Astrocyte (in vitro differentiated cells and primary cell): ENCODE measurements around the gene NPB. TPM values are rescaled to one million over a fixed set of nuclear protein-coding genes. Genes with fewer than 3 reads are reported as not detected.

Source experiments
- DNase-seq: peaks from one replicate; pipeline ENCODE4 v3.0.0-alpha.2; 2010; ENCODE audit warnings: low read depth
- FAIRE-seq: peaks from 2 replicates; lab custom pipeline; 2011; peaks lifted over from hg19 to GRCh38; lab: Jason Lieb, UNC
- H2AFZ ChIP-seq: 2 replicates; pipeline ENCODE4 v1.6.0; 2012; ENCODE audit warnings: low read depth, low read length, inconsistent platforms
- H3K27ac ChIP-seq: 2 replicates; pipeline ENCODE4 v1.5.1; 2011; ENCODE audit warnings: low read depth, low read length, inconsistent platforms
- H3K27me3 ChIP-seq: 2 replicates; pipeline ENCODE4 v1.6.0; 2011; ENCODE audit warnings: low read length, inconsistent platforms; ENCODE audit not compliant: insufficient read depth
- H3K36me3 ChIP-seq: 2 replicates; pipeline ENCODE4 v1.5.1; 2011; ENCODE audit warnings: low read length, inconsistent platforms; ENCODE audit not compliant: insufficient read depth
- H3K4me1 ChIP-seq: 2 replicates; pipeline ENCODE4 v1.5.1; 2011; ENCODE audit warnings: low read length, inconsistent platforms; ENCODE audit not compliant: insufficient read depth
- H3K4me2 ChIP-seq: 2 replicates; pipeline ENCODE4 v1.6.0; 2012; ENCODE audit warnings: low read length, inconsistent platforms
- H3K4me3 ChIP-seq: 2 replicates; pipeline ENCODE4 v1.5.1; 2011; ENCODE audit warnings: low read depth, mild to moderate bottlenecking, low read length, inconsistent platforms; ENCODE audit not compliant: insufficient read depth
- H3K79me2 ChIP-seq: 2 replicates; pipeline ENCODE4 v1.6.0; 2012; ENCODE audit warnings: mild to moderate bottlenecking, low read length, inconsistent platforms; ENCODE audit not compliant: insufficient read depth
- H3K9ac ChIP-seq: 2 replicates; pipeline ENCODE4 v1.6.0; 2012; ENCODE audit warnings: mild to moderate bottlenecking, low read length, inconsistent platforms
- H3K9me3 ChIP-seq: 2 replicates; pipeline ENCODE4 v1.5.1; 2012; ENCODE audit warnings: low read depth, mild to moderate bottlenecking, low read length, inconsistent platforms; ENCODE audit not compliant: insufficient read depth
- H4K20me1 ChIP-seq: 2 replicates; pipeline ENCODE4 v1.6.0; 2012; ENCODE audit warnings: low read length, inconsistent platforms; ENCODE audit not compliant: insufficient read depth
- H3K27ac Mint-ChIP-seq: one replicate; pipeline ENCODE4 v1.8.0; 2021; ENCODE audit warnings: mild to moderate bottlenecking, mixed read lengths; ENCODE audit not compliant: unreplicated experiment
- H3K27me3 Mint-ChIP-seq: one replicate; pipeline ENCODE4 v1.8.0; 2021; ENCODE audit warnings: low read depth, mixed read lengths; ENCODE audit not compliant: unreplicated experiment
- H3K36me3 Mint-ChIP-seq: one replicate; pipeline ENCODE4 v1.8.0; 2021; ENCODE audit warnings: low read depth, mixed read lengths; ENCODE audit not compliant: unreplicated experiment
- H3K4me1 Mint-ChIP-seq: one replicate; pipeline ENCODE4 v1.8.0; 2021; ENCODE audit warnings: low read depth, mixed read lengths; ENCODE audit not compliant: unreplicated experiment
- H3K4me3 Mint-ChIP-seq: one replicate; pipeline ENCODE4 v1.8.0; 2021; ENCODE audit warnings: mild to moderate bottlenecking, moderate library complexity, mixed read lengths; ENCODE audit not compliant: unreplicated experiment
- H3K9me3 Mint-ChIP-seq: one replicate; pipeline ENCODE4 v1.8.0; 2021; ENCODE audit warnings: mild to moderate bottlenecking, mixed read lengths; ENCODE audit not compliant: unreplicated experiment
- EZH2 ChIP-seq: IDR thresholded peaks from 2 replicates; pipeline ENCODE4 v1.6.1; 2012; ENCODE audit warnings: mild to moderate bottlenecking, low read length, inconsistent platforms; ENCODE audit not compliant: insufficient read depth
- total RNA-seq: library from RNA; stranded (reverse); gene quantifications from 2 replicates; pipeline ENCODE4 v1.2.1, GENCODE V29; 2021
- TF ChIP-seq, protein P1 (sequence below): IDR thresholded peaks from 2 replicates; pipeline ENCODE4 v1.5.1; 2011; ENCODE audit warnings: low read depth, mild to moderate bottlenecking, inconsistent platforms, low read length, moderate library complexity; ENCODE audit not compliant: insufficient read depth

Gene NPB
- total RNA-seq, 1 donor from 2014 or later = 2.0 TPM

DNA sequence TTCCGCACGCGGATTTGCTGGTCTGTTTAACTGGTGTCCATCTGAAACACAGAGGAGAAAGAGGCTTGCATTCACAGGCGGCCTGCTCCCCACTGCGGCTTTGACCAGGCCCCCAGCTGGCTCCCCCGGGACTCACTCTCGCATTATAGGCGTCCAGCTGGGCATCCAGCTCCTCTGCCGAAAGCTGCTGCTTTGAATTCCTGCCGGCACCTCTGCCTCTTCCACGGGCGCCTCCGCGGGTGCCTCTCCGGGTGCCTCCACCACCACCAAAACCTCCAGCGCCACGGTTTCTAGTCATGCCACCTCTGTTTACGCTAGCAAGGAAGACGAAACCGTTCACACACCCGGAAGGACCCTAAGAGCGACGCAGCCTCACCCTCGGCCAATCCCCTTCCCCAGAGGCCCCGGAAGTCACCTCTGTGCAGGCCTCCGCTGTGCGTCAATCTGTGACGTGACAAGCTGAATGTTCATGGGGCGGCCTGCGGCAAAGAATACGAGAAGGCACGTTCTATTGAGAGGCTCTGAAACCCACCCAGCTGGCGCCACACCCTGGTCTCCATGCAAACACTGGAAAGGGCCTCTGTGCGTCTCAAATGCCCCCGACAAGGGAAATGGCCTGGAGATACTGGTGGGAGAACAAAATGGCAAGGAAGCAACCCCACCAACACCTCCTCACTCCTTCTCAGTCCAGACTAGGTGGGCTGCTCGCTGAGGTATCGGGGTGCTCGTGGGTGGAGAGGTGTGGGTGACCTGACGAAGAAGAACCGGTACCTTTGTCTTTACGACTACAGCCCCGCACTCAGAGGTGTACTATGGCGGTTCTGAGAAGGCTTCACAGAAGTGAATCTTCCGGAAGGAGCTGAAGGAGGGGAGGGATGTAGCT lies 13.7 kb upstream of the NPB start:
- H3K36me3 Mint-ChIP-seq = peaks cover 19% of the 10 kb centered on the region
- DNase-seq = no peak
- no peaks in the 10 kb centered on the region for H3K9me3 ChIP-seq
- H3K27ac Mint-ChIP-seq = no peak overlapping the region
- H3K4me1 ChIP-seq = peaks cover 37% of the 10 kb centered on the region
- no peak overlapping the region for H3K27ac ChIP-seq
- peaks cover 83% of the 10 kb centered on the region for H3K79me2 ChIP-seq
- FAIRE-seq = no peak
- peaks cover 65% of the 10 kb centered on the region for H4K20me1 ChIP-seq
- H3K9ac ChIP-seq = no peak overlapping the region
- TF ChIP-seq EZH2 = no peak
- TF ChIP-seq, protein P1, sequence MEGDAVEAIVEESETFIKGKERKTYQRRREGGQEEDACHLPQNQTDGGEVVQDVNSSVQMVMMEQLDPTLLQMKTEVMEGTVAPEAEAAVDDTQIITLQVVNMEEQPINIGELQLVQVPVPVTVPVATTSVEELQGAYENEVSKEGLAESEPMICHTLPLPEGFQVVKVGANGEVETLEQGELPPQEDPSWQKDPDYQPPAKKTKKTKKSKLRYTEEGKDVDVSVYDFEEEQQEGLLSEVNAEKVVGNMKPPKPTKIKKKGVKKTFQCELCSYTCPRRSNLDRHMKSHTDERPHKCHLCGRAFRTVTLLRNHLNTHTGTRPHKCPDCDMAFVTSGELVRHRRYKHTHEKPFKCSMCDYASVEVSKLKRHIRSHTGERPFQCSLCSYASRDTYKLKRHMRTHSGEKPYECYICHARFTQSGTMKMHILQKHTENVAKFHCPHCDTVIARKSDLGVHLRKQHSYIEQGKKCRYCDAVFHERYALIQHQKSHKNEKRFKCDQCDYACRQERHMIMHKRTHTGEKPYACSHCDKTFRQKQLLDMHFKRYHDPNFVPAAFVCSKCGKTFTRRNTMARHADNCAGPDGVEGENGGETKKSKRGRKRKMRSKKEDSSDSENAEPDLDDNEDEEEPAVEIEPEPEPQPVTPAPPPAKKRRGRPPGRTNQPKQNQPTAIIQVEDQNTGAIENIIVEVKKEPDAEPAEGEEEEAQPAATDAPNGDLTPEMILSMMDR = no peak
- H3K27me3 Mint-ChIP-seq = no peaks in the 10 kb centered on the region
- H3K36me3 ChIP-seq = peaks cover 33% of the 10 kb centered on the region
- peaks cover 31% of the 10 kb centered on the region for H3K4me1 Mint-ChIP-seq
- H3K27me3 ChIP-seq = no peaks in the 10 kb centered on the region
- H2AFZ ChIP-seq = no peak overlapping the region
- H3K4me2 ChIP-seq = no peak overlapping the region
- peak overlapping the region; percentile 64 for H3K4me3 Mint-ChIP-seq
- H3K9me3 Mint-ChIP-seq = no peaks in the 10 kb centered on the region
- no peak overlapping the region for H3K4me3 ChIP-seq

DNA sequence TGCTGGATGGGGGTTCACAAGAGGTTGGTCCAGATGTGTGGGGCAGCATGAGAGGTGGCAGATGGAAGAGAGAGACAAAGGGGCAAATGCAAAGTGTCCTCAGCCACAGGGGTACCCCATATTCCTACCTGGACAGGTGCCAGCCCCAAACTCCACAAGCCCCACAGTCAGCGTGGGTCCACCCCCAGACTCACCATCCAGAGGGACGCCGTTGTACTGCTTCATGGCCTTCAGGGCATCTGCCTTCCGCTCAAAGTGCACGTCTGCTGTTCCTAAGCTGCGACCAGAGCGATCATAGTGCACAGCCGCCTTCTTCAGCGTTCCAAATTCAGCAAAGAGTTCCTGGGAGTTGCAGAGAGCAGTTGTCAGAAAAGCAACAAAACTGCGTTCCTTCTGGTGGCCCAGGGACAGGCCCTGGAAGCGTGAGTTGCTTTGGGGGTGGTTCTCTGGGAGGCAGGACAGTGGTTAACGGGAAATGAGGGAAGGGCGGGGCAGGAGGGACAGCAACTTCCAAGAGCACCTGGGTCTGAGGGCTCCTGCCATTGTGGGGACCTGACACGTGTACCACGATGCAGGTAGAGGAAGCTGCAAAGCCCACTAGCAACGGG lies 12.9 kb upstream of the NPB start:
- H3K79me2 ChIP-seq = peaks cover 86% of the 10 kb centered on the region
- FAIRE-seq = no peak

More for the DNA sequence above, 12.9 kb upstream of the NPB start:
- H3K27ac ChIP-seq = no peak overlapping the region
- TF ChIP-seq, protein P1 = no peak
- no peak for TF ChIP-seq EZH2
- no peak for DNase-seq
- H3K4me2 ChIP-seq = no peak overlapping the region
- peaks cover 33% of the 10 kb centered on the region for H3K36me3 ChIP-seq
- peaks cover 62% of the 10 kb centered on the region for H4K20me1 ChIP-seq
- H2AFZ ChIP-seq = no peak overlapping the region
- Mint-ChIP-seq H3K27ac (peak overlapping the region; percentile 47), H3K4me3 (peak overlapping the region; percentile 71), H3K36me3 (peaks cover 19% of the 10 kb centered on the region), H3K27me3 (no peaks in the 10 kb centered on the region), H3K4me1 (peaks cover 31% of the 10 kb centered on the region), H3K9me3 (no peaks in the 10 kb centered on the region)
- no peak overlapping the region for H3K4me3 ChIP-seq
- no peaks in the 10 kb centered on the region for H3K9me3 ChIP-seq
- peak overlapping the region; percentile 97 for H3K9ac ChIP-seq
- no peaks in the 10 kb centered on the region for H3K27me3 ChIP-seq
- peaks cover 37% of the 10 kb centered on the region for H3K4me1 ChIP-seq
